Endodermal cell (in vitro differentiated cells): Measurements from ENCODE around the gene SYT2. TPM values are rescaled to one million over a fixed set of nuclear protein-coding genes. Genes with fewer than 3 reads are reported as not detected.
A peak's percentile ranks its signal among the peaks of the same experiment; 100 is the strongest.

ENCODE experiments used
- DNase-seq: peaks from one replicate; pipeline ENCODE4 v3.0.0-alpha.2; 2017
- H3K27ac ChIP-seq: 2 replicates; pipeline ENCODE4 v1.5.1; 2013; ENCODE audit warnings: mild to moderate bottlenecking, low read depth, low read length, moderate library complexity
- H3K27me3 ChIP-seq: 2 replicates; pipeline ENCODE4 v1.6.1; 2013; ENCODE audit warnings: mild to moderate bottlenecking, low read length, moderate library complexity; ENCODE audit not compliant: insufficient read depth, control insufficient read depth, poor library complexity, severe bottlenecking
- H3K36me3 ChIP-seq: 2 replicates; pipeline ENCODE4 v1.7.0; 2013; ENCODE audit warnings: mild to moderate bottlenecking, low read length, moderate library complexity; ENCODE audit not compliant: control insufficient read depth, insufficient read depth
- H3K4me1 ChIP-seq: one replicate; pipeline ENCODE4 v1.7.0; 2013; ENCODE audit warnings: low read length; ENCODE audit not compliant: control insufficient read depth, insufficient read depth
- H3K4me3 ChIP-seq: 2 replicates; pipeline ENCODE4 v1.5.1; 2013; ENCODE audit warnings: mild to moderate bottlenecking, low read length, moderate library complexity
- H3K9ac ChIP-seq: 2 replicates; pipeline ENCODE4 v1.6.1; 2013; ENCODE audit warnings: mild to moderate bottlenecking, low read length, moderate library complexity; ENCODE audit not compliant: poor library complexity, severe bottlenecking; ENCODE audit errors: extremely low read depth
- H3K9me3 ChIP-seq: 2 replicates; pipeline ENCODE4 v1.6.1; 2013; ENCODE audit warnings: mild to moderate bottlenecking, low read length, moderate library complexity; ENCODE audit not compliant: control insufficient read depth
- H3K27ac Mint-ChIP-seq: 2 replicates; pipeline ENCODE4 v1.8.0; 2020; ENCODE audit warnings: mixed read lengths
- H3K27me3 Mint-ChIP-seq: 2 replicates; pipeline ENCODE4 v1.8.0; 2021; ENCODE audit warnings: mild to moderate bottlenecking, mixed read lengths; ENCODE audit not compliant: insufficient read depth
- H3K36me3 Mint-ChIP-seq: 2 replicates; pipeline ENCODE4 v1.8.0; 2020; ENCODE audit warnings: low read depth, mixed read lengths
- H3K4me1 Mint-ChIP-seq: 2 replicates; pipeline ENCODE4 v1.8.0; 2020; ENCODE audit warnings: mixed read lengths
- H3K4me3 Mint-ChIP-seq: 2 replicates; pipeline ENCODE4 v1.8.0; 2020; ENCODE audit warnings: mild to moderate bottlenecking, moderate library complexity, mixed read lengths
- H3K9me3 Mint-ChIP-seq: 2 replicates; pipeline ENCODE4 v1.8.0; 2020; ENCODE audit warnings: mild to moderate bottlenecking, mixed read lengths
- CTCF ChIP-seq: fragments of 200-600 bp; sonication (generic); conservative IDR thresholded peaks from 2 replicates; pipeline ENCODE4 v1.5.0; 2021; ENCODE audit warnings: antibody characterized with exemption, mild to moderate bottlenecking
- WGBS, 2 experiments: methylation state at CpG; one replicate each; pipeline versions ENCODE4 v1.1.5 to v1.1.7; 2013; ENCODE audit warnings: missing lambda C conversion rate in 2 of 2, mixed read lengths in 1 of 2; ENCODE audit not compliant: insufficient coverage in 1 of 2, insufficient read length in 1 of 2; 5-methylcytosine and 5-hydroxymethylcytosine counted together
- total RNA-seq, 2 donors: library from RNA; stranded (reverse); fragmentation: NEBNext Ultra II Directional in 1 of 2; extraction: Animal tissue kit (Norgen Biotek cat#: 25700) in 1 of 2; gene quantifications; 2 replicates in 1 of 2; 3 replicates in 1 of 2; pipeline ENCODE4 v1.2.1, GENCODE V29; 2021

SYT2 gene
- total RNA-seq, 2 donors from 2014 or later, result 2.9 to 4.4 TPM

- no peak overlapping the region for H3K4me3 ChIP-seq
- no peaks in the 10 kb centered on the region for H3K9me3 Mint-ChIP-seq
- TF ChIP-seq CTCF, result peak; percentile 64
- no peak overlapping the region for H3K4me3 Mint-ChIP-seq
- H3K36me3 Mint-ChIP-seq, result no peaks in the 10 kb centered on the region
- no peak overlapping the region for H3K9ac ChIP-seq
- 73 to 86% methylated on average over 7 to 13 of the region's 13 CpGs for WGBS, 2 experiments
- no peak overlapping the region for H3K27ac Mint-ChIP-seq
- no peaks in the 10 kb centered on the region for H3K4me1 Mint-ChIP-seq
- DNase-seq, result no peak
- no peaks in the 10 kb centered on the region for H3K4me1 ChIP-seq
- H3K9me3 ChIP-seq, result no peaks in the 10 kb centered on the region
- H3K36me3 ChIP-seq, result no peaks in the 10 kb centered on the region
- peaks cover 21% of the 10 kb centered on the region for H3K27me3 ChIP-seq
- peaks cover 4% of the 10 kb centered on the region for H3K27me3 Mint-ChIP-seq
- H3K27ac ChIP-seq, result no peak overlapping the region
Observed at GRCh38 chr1:202661136-202661845, 49.0 kb downstream of the SYT2 start.

GRCh38 chr1:202659974-202660373, 50.3 kb downstream of the SYT2 start:
- H3K36me3 ChIP-seq, result no peaks in the 10 kb centered on the region
- H3K27me3 Mint-ChIP-seq, result peaks cover 4% of the 10 kb centered on the region
- WGBS, 2 experiments, result 64 to 80% methylated on average over 3 of the region's 3 CpGs
- no peak for DNase-seq
- no peaks in the 10 kb centered on the region for H3K9me3 ChIP-seq
- no peak overlapping the region for H3K27ac ChIP-seq
- H3K27me3 ChIP-seq, result peaks cover 21% of the 10 kb centered on the region
- no peak overlapping the region for H3K9ac ChIP-seq
- H3K9me3 Mint-ChIP-seq, result no peaks in the 10 kb centered on the region
- no peak overlapping the region for H3K4me3 Mint-ChIP-seq
- no peaks in the 10 kb centered on the region for H3K4me1 ChIP-seq
- no peaks in the 10 kb centered on the region for H3K4me1 Mint-ChIP-seq
- H3K27ac Mint-ChIP-seq, result no peak overlapping the region
- peak; percentile 66 for TF ChIP-seq CTCF
- H3K36me3 Mint-ChIP-seq, result no peaks in the 10 kb centered on the region
- H3K4me3 ChIP-seq, result no peak overlapping the region

GRCh38 chr1:202659541-202659940, 50.7 kb downstream of the SYT2 start:
- H3K4me3 Mint-ChIP-seq, result no peak overlapping the region
- peaks cover 4% of the 10 kb centered on the region for H3K27me3 Mint-ChIP-seq
- no peak for DNase-seq

More at GRCh38 chr1:202659541-202659940, 50.7 kb downstream of the SYT2 start:
- Histone ChIP-seq H3K4me3 (no peak overlapping the region), H3K27ac (no peak overlapping the region), H3K9me3 (no peaks in the 10 kb centered on the region), H3K4me1 (no peaks in the 10 kb centered on the region), H3K9ac (no peak overlapping the region), H3K27me3 (peaks cover 21% of the 10 kb centered on the region), H3K36me3 (no peaks in the 10 kb centered on the region)
- TF ChIP-seq CTCF, result no peak
- H3K9me3 Mint-ChIP-seq, result no peaks in the 10 kb centered on the region
- 67 to 73% methylated on average over 4 to 6 of the region's 6 CpGs for WGBS, 2 experiments
- H3K36me3 Mint-ChIP-seq, result no peaks in the 10 kb centered on the region
- no peak overlapping the region for H3K27ac Mint-ChIP-seq
- no peaks in the 10 kb centered on the region for H3K4me1 Mint-ChIP-seq
